Lower leg skin (tissue), 4 donors: Measurements from ENCODE around the gene HCRT. TPM values are rescaled to one million over a fixed set of nuclear protein-coding genes. Genes with fewer than 3 reads are reported as not detected.

Experiments used
- DNase-seq, 2 donors: peaks; one replicate each; pipeline ENCODE4 v3.0.0-alpha.2; 2019; ENCODE audit warnings: low spot score in 2 of 2
- H3K4me3 ChIP-seq: fragments of 200-600 bp; sonication (generic); 2 replicates; pipeline ENCODE4 v1.5.1; 2017; ENCODE audit warnings: mild to moderate bottlenecking, low read depth; ENCODE audit not compliant: poor library complexity, severe bottlenecking
- POLR2A ChIP-seq, 2 donors: fragments of 450-650 bp; IDR thresholded peaks; one replicate each; pipeline ENCODE4 v1.6.1; 2016 to 2017; ENCODE audit warnings: antibody characterized with exemption in 2 of 2, mild to moderate bottlenecking in 1 of 2, moderate library complexity in 1 of 2
- WGBS, 2 donors: methylation state at CpG; one replicate each; pipeline ENCODE4 v1.1.5; 2018; 5-methylcytosine and 5-hydroxymethylcytosine counted together
- intact Hi-C: fragments of 100-400 bp; cut with DNase I; formaldehyde crosslinking; loops from one replicate; pipeline ENCODE4 v1.15.0; 2023; ENCODE audit warnings: low total_unique reads
- total RNA-seq, 4 donors: library from RNA; depleted of rRNA; stranded (reverse); fragments of >200 nt; gene quantifications; one replicate each; pipeline ENCODE4 v1.1.0, GENCODE V29; 2016
- TF ChIP-seq, protein P1 (sequence below), 3 donors: fragments of 450-650 bp; IDR thresholded peaks; one replicate each; pipeline ENCODE4 v1.5.1; 2016; ENCODE audit warnings: antibody characterized with exemption in 3 of 3, mild to moderate bottlenecking in 3 of 3, moderate library complexity in 2 of 3

HCRT gene
- total RNA-seq, 4 donors from 2014 or later: not detected

- WGBS, 2 donors: 92 to 96% methylated on average over 2 of the region's 2 CpGs
- no peak for DNase-seq
- H3K4me3 ChIP-seq: no peak overlapping the region
- TF ChIP-seq, protein P1, sequence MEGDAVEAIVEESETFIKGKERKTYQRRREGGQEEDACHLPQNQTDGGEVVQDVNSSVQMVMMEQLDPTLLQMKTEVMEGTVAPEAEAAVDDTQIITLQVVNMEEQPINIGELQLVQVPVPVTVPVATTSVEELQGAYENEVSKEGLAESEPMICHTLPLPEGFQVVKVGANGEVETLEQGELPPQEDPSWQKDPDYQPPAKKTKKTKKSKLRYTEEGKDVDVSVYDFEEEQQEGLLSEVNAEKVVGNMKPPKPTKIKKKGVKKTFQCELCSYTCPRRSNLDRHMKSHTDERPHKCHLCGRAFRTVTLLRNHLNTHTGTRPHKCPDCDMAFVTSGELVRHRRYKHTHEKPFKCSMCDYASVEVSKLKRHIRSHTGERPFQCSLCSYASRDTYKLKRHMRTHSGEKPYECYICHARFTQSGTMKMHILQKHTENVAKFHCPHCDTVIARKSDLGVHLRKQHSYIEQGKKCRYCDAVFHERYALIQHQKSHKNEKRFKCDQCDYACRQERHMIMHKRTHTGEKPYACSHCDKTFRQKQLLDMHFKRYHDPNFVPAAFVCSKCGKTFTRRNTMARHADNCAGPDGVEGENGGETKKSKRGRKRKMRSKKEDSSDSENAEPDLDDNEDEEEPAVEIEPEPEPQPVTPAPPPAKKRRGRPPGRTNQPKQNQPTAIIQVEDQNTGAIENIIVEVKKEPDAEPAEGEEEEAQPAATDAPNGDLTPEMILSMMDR (IDR thresholded peaks at IDR 0.05): no peak
- no peak for TF ChIP-seq POLR2A (IDR thresholded peaks at IDR 0.05)
- intact Hi-C loops: no loop called here
Observed at GRCh38 chr17:42177684-42178083, 7.6 kb downstream of the HCRT start.

DNA sequence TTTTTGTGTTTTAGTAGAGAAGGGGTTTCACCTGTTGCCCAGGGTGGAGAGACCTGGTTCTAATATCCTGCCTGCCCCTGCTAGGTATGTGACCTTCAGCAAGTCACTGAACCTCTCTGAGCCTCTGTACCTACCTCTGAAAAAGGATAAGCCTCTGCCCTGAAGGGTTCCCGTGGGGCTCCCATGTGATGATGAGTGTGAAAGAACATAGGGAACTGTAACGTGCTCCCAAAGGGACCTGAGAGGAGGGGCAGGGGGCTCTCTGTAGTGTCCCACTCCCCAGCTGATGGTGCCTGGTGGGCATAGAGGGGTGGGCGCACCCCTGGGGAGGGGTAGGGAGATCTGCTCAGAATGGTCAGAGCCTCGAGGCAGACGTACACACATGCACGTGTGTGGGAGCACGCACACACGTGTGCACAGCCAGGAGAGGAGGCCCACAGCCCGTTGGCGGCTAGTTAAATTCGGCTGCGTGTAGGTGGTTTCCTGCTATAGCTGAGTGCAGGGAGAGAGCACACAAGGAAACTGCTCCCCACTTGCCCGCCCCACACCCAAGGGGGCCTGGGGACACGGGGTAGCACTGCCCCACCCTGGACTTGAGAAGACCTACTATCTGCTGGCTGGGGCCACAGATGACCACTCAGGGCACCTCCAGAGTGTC is 11.0 kb downstream of the HCRT start:
- DNase-seq: no peak
- intact Hi-C loops: no loop called here
- TF ChIP-seq POLR2A (IDR thresholded peaks at IDR 0.05): no peak
- TF ChIP-seq, protein P1 (IDR thresholded peaks at IDR 0.05): no peak
- WGBS, 2 donors: 62 to 74% methylated on average over 8 to 14 of the region's 14 CpGs
- H3K4me3 ChIP-seq: no peak overlapping the region

DNA sequence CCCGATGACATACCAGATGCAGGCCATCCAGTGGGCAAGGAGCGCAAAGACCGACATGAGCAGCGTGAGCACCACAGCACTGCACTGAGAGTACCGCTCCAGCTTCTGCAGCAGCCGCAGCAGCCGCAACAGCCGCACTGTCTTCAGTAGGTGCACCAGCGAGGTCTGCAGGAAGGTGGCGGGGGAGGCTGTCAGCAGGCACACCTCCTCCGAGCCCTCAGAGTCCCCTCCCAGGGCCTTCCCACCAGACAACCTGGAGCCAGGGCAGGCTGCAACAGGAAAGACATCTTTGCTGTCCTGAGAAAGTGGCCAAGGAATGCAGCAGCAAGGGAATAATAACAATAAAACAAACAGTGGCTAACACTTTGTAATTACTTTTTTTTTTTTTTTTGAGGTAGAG is 13.4 kb downstream of the HCRT start:
- intact Hi-C loops: no loop called here
- no peak for DNase-seq
- H3K4me3 ChIP-seq: no peak overlapping the region
- TF ChIP-seq POLR2A (IDR thresholded peaks at IDR 0.05): no peak
- TF ChIP-seq, protein P1 (IDR thresholded peaks at IDR 0.05): no peak
- WGBS, 2 donors: 44 to 60% methylated on average over 9 to 10 of the region's 11 CpGs

DNA sequence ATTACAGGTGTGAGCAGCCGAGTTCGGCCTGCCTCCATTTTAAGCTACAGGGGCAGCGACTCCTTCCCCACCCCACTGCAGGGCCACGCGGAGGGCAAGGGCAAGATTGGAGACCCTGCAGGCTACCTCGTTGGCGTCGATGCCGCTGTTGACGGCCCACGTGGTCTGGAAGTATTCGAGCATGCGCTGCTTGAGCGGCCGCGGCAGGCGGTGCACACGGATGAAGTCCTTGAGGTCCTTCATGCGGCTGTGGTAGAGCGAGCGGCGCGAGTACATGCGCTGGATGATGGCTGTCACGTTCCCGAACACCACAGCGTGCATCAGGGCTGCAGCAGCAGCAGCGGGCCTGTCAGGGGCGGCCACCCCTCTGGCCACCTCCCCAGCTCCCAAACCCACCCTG is 15.9 kb downstream of the HCRT start:
- 94 to 95% methylated on average over 15 to 28 of the region's 29 CpGs for WGBS, 2 donors
- H3K4me3 ChIP-seq: no peak overlapping the region
- DNase-seq: no peak
- no peak for TF ChIP-seq POLR2A (IDR thresholded peaks at IDR 0.05)
- TF ChIP-seq, protein P1 (IDR thresholded peaks at IDR 0.05): no peak
- intact Hi-C loops: no loop called here

GRCh38 chr17:42167807-42168206 is 17.4 kb downstream of the HCRT start:
- no peak for DNase-seq
- intact Hi-C loops: no loop called here
- no peak for TF ChIP-seq POLR2A (IDR thresholded peaks at IDR 0.05)
- TF ChIP-seq, protein P1 (IDR thresholded peaks at IDR 0.05): no peak
- 94 to 95% methylated on average over 8 of the region's 8 CpGs for WGBS, 2 donors
- no peak overlapping the region for H3K4me3 ChIP-seq
